Karpas-422 (cell line): ENCODE data around the gene PRDM16. TPM values are rescaled to one million over a fixed set of nuclear protein-coding genes. Genes with fewer than 3 reads are reported as not detected.

Experiments used
- DNase-seq: peaks from one replicate; pipeline ENCODE4 v3.0.0-alpha.2; 2015
- H2AFZ ChIP-seq: fragments of 200-600 bp; sonication (generic); 2 replicates; pipeline ENCODE4 v1.6.1; 2014; ENCODE audit warnings: antibody characterized with exemption, low read length, mixed read lengths
- H3K27ac ChIP-seq: fragments of 200-600 bp; sonication (generic); 2 replicates; pipeline ENCODE4 v1.5.1; 2014; ENCODE audit warnings: mild to moderate bottlenecking, low read length, moderate library complexity
- H3K27me3 ChIP-seq: fragments of 200-600 bp; sonication (generic); 2 replicates; pipeline ENCODE4 v1.6.1; 2014; ENCODE audit warnings: low read length, mixed read lengths
- H3K36me3 ChIP-seq: fragments of 200-600 bp; sonication (generic); 2 replicates; pipeline ENCODE4 v1.6.1; 2014; ENCODE audit warnings: low read length, mixed read lengths; ENCODE audit not compliant: insufficient read depth
- H3K4me1 ChIP-seq: fragments of 200-600 bp; sonication (generic); 2 replicates; pipeline ENCODE4 v1.6.1; 2014; ENCODE audit warnings: mild to moderate bottlenecking, low read length, mixed read lengths
- H3K4me2 ChIP-seq: fragments of 200-600 bp; sonication (generic); 2 replicates; pipeline ENCODE4 v1.6.1; 2014; ENCODE audit warnings: low read length, low read depth, mild to moderate bottlenecking; ENCODE audit not compliant: poor library complexity, severe bottlenecking
- H3K4me3 ChIP-seq: fragments of 200-600 bp; sonication (generic); 2 replicates; pipeline ENCODE4 v1.5.1; 2014; ENCODE audit warnings: mild to moderate bottlenecking, antibody characterized with exemption, low read length, mixed read lengths
- H3K79me2 ChIP-seq: fragments of 200-600 bp; sonication (generic); 2 replicates; pipeline ENCODE4 v1.6.1; 2014; ENCODE audit warnings: mild to moderate bottlenecking, low read length, mixed read lengths
- H3K9ac ChIP-seq: fragments of 200-600 bp; sonication (generic); 2 replicates; pipeline ENCODE4 v1.6.0; 2014; ENCODE audit warnings: low read length
- H3K9me2 ChIP-seq: fragments of 200-600 bp; sonication (generic), shearing (Covaris generic); replicated peaks from 2 replicates; pipeline ENCODE4 v1.6.0; 2014; ENCODE audit warnings: mild to moderate bottlenecking, low read length, moderate library complexity; ENCODE audit not compliant: insufficient read depth
- H3K9me3 ChIP-seq: fragments of 300-700, 200-600 bp; sonication (generic); 2 replicates; pipeline ENCODE4 v1.6.1; 2014; ENCODE audit warnings: low read length, mixed read lengths
- H4K20me1 ChIP-seq: fragments of 200-600 bp; sonication (generic); 2 replicates; pipeline ENCODE4 v1.6.1; 2014; ENCODE audit warnings: mild to moderate bottlenecking, antibody characterized with exemption, low read length, low read depth; ENCODE audit not compliant: insufficient read depth
- total RNA-seq: library from RNA; depleted of rRNA; stranded (reverse); fragments of >200 nt; shearing (Covaris generic); gene quantifications from 2 replicates; pipeline ENCODE4 v1.2.3, GENCODE V29; 2014; ENCODE audit warnings: low replicate concordance

The PRDM16 gene
- total RNA-seq, 1 experiment from 2014 or later = not detected

- H3K4me3 ChIP-seq = no peak overlapping the region
- no peak overlapping the region for H3K27ac ChIP-seq
Measured at GRCh38 chr1:3249231-3249630, 180.2 kb downstream of the PRDM16 start.

GRCh38 chr1:3249631-3250501 lies 180.9 kb downstream of the PRDM16 start:
- no peak overlapping the region for H2AFZ ChIP-seq
- H3K4me1 ChIP-seq = no peaks in the 10 kb centered on the region
- no peaks in the 10 kb centered on the region for H3K36me3 ChIP-seq
- no peak overlapping the region for H3K9ac ChIP-seq
- H3K4me3 ChIP-seq = no peak overlapping the region
- no peaks in the 10 kb centered on the region for H3K9me2 ChIP-seq
- DNase-seq = no peak
- H3K9me3 ChIP-seq = no peaks in the 10 kb centered on the region
- H3K4me2 ChIP-seq = no peak overlapping the region
- H3K79me2 ChIP-seq = no peaks in the 10 kb centered on the region
- no peaks in the 10 kb centered on the region for H3K27me3 ChIP-seq
- no peak overlapping the region for H3K27ac ChIP-seq
- no peaks in the 10 kb centered on the region for H4K20me1 ChIP-seq

More at GRCh38 chr1:3249231-3249630, 180.2 kb downstream of the PRDM16 start:
- no peaks in the 10 kb centered on the region for H3K36me3 ChIP-seq
- no peak overlapping the region for H3K9ac ChIP-seq
- no peak overlapping the region for H3K4me2 ChIP-seq
- DNase-seq = no peak
- H3K79me2 ChIP-seq = no peaks in the 10 kb centered on the region
- H2AFZ ChIP-seq = no peak overlapping the region
- no peaks in the 10 kb centered on the region for H3K4me1 ChIP-seq
- no peaks in the 10 kb centered on the region for H3K9me2 ChIP-seq
- no peaks in the 10 kb centered on the region for H4K20me1 ChIP-seq
- no peaks in the 10 kb centered on the region for H3K9me3 ChIP-seq
- no peaks in the 10 kb centered on the region for H3K27me3 ChIP-seq

GRCh38 chr1:3250624-3251023 lies 181.6 kb downstream of the PRDM16 start:
- Histone ChIP-seq H3K4me1 (no peaks in the 10 kb centered on the region), H3K9me3 (no peaks in the 10 kb centered on the region), H3K9ac (no peak overlapping the region), H3K79me2 (no peaks in the 10 kb centered on the region), H4K20me1 (no peaks in the 10 kb centered on the region), H3K4me2 (no peak overlapping the region), H3K4me3 (no peak overlapping the region), H3K36me3 (no peaks in the 10 kb centered on the region), H3K9me2 (no peaks in the 10 kb centered on the region), H3K27me3 (no peaks in the 10 kb centered on the region), H3K27ac (no peak overlapping the region), H2AFZ (no peak overlapping the region)
- no peak for DNase-seq

GRCh38 chr1:3251099-3251806 lies 182.2 kb downstream of the PRDM16 start:
- no peak overlapping the region for H3K4me3 ChIP-seq
- no peaks in the 10 kb centered on the region for H3K79me2 ChIP-seq
- no peak for DNase-seq
- H3K36me3 ChIP-seq = no peaks in the 10 kb centered on the region
- no peaks in the 10 kb centered on the region for H3K4me1 ChIP-seq
- no peaks in the 10 kb centered on the region for H3K9me3 ChIP-seq
- H3K9me2 ChIP-seq = no peaks in the 10 kb centered on the region
- H4K20me1 ChIP-seq = no peaks in the 10 kb centered on the region
- H2AFZ ChIP-seq = no peak overlapping the region
- no peak overlapping the region for H3K9ac ChIP-seq
- H3K4me2 ChIP-seq = no peak overlapping the region
- H3K27me3 ChIP-seq = no peaks in the 10 kb centered on the region
- H3K27ac ChIP-seq = no peak overlapping the region

- no peaks in the 10 kb centered on the region for H3K36me3 ChIP-seq
- H3K9me2 ChIP-seq = no peaks in the 10 kb centered on the region
- no peaks in the 10 kb centered on the region for H4K20me1 ChIP-seq
- H3K79me2 ChIP-seq = no peaks in the 10 kb centered on the region
- no peak overlapping the region for H3K4me3 ChIP-seq
- no peaks in the 10 kb centered on the region for H3K27me3 ChIP-seq
- H2AFZ ChIP-seq = no peak overlapping the region
- H3K4me1 ChIP-seq = no peaks in the 10 kb centered on the region
- H3K9ac ChIP-seq = no peak overlapping the region
- no peaks in the 10 kb centered on the region for H3K9me3 ChIP-seq
- no peak for DNase-seq
- H3K27ac ChIP-seq = no peak overlapping the region
- H3K4me2 ChIP-seq = no peak overlapping the region
Measured at GRCh38 chr1:3251807-3252428, 182.9 kb downstream of the PRDM16 start.

- no peaks in the 10 kb centered on the region for H3K9me2 ChIP-seq
- H4K20me1 ChIP-seq = no peaks in the 10 kb centered on the region
- no peaks in the 10 kb centered on the region for H3K36me3 ChIP-seq
- no peak overlapping the region for H3K9ac ChIP-seq
- H3K4me2 ChIP-seq = no peak overlapping the region
- H3K27me3 ChIP-seq = no peaks in the 10 kb centered on the region
- no peak for DNase-seq
- no peaks in the 10 kb centered on the region for H3K4me1 ChIP-seq
- H3K79me2 ChIP-seq = no peaks in the 10 kb centered on the region
- H2AFZ ChIP-seq = no peak overlapping the region
- H3K9me3 ChIP-seq = no peaks in the 10 kb centered on the region
- no peak overlapping the region for H3K27ac ChIP-seq
- H3K4me3 ChIP-seq = no peak overlapping the region
Measured at GRCh38 chr1:3255680-3256079, 186.7 kb downstream of the PRDM16 start.

GRCh38 chr1:3257788-3258187 lies 188.8 kb downstream of the PRDM16 start:
- no peak for DNase-seq
- no peak overlapping the region for H3K9ac ChIP-seq
- no peak overlapping the region for H3K4me2 ChIP-seq
- no peak overlapping the region for H3K27ac ChIP-seq
- no peaks in the 10 kb centered on the region for H3K79me2 ChIP-seq
- H3K27me3 ChIP-seq = no peaks in the 10 kb centered on the region
- no peaks in the 10 kb centered on the region for H3K36me3 ChIP-seq
- H3K4me3 ChIP-seq = no peak overlapping the region
- H3K9me3 ChIP-seq = no peaks in the 10 kb centered on the region
- no peak overlapping the region for H2AFZ ChIP-seq
- H4K20me1 ChIP-seq = no peaks in the 10 kb centered on the region
- no peaks in the 10 kb centered on the region for H3K9me2 ChIP-seq
- no peaks in the 10 kb centered on the region for H3K4me1 ChIP-seq

GRCh38 chr1:3258386-3259003 lies 189.5 kb downstream of the PRDM16 start:
- no peak overlapping the region for H3K9ac ChIP-seq
- no peaks in the 10 kb centered on the region for H3K36me3 ChIP-seq
- H3K4me3 ChIP-seq = no peak overlapping the region
- H3K79me2 ChIP-seq = no peaks in the 10 kb centered on the region
- no peaks in the 10 kb centered on the region for H3K9me2 ChIP-seq
- H3K27ac ChIP-seq = no peak overlapping the region
- DNase-seq = no peak
- no peaks in the 10 kb centered on the region for H3K27me3 ChIP-seq
- no peaks in the 10 kb centered on the region for H4K20me1 ChIP-seq
- no peaks in the 10 kb centered on the region for H3K9me3 ChIP-seq
- H3K4me1 ChIP-seq = no peaks in the 10 kb centered on the region
- H3K4me2 ChIP-seq = no peak overlapping the region
- H2AFZ ChIP-seq = no peak overlapping the region
